Measurements from ENCODE around the gene ETNK2. TPM values are rescaled to one million over a fixed set of nuclear protein-coding genes. Genes with fewer than 3 reads are reported as not detected.

ETNK2 gene
- total RNA-seq, 2 experiments from 2014 or later: 1.5 to 1.7 TPM

Other genes starting within 250 kb of the ETNK2 start
- not detected for gene SOX13, start 78.9 kb downstream of the ETNK2 start, total RNA-seq
- not detected for gene REN, start 14.3 kb upstream of the ETNK2 start, total RNA-seq
- not detected for gene KISS1, start 44.4 kb upstream of the ETNK2 start, total RNA-seq
- under 1 TPM in 1 of 2 experiments, not detected in 1; 0.33 TPM for gene GOLT1A, start 61.9 kb upstream of the ETNK2 start, total RNA-seq
- 1 to 10 TPM in 1 of 2 experiments, under 1 TPM in 1; 0.74 to 1.5 TPM for gene PLEKHA6, start 207.9 kb upstream of the ETNK2 start, total RNA-seq